GM13977 (cell line): Measurements from ENCODE around the gene CNTNAP2.

Experiments
- DNase-seq: peaks from one replicate; pipeline ENCODE4 v3.0.0; 2012; ENCODE audit warnings: low spot score
- CTCF ChIP-seq: IDR thresholded peaks from 2 replicates; pipeline ENCODE4 v1.5.1; 2012; ENCODE audit warnings: mild to moderate bottlenecking, control low read depth; ENCODE audit not compliant: insufficient read depth; ENCODE audit errors: extremely low read depth, missing control alignments
- in situ Hi-C: fragments of 300-500 bp; cut with MboI; formaldehyde crosslinking; loops from one replicate; pipeline ENCODE4 v1.12.0; 2022; ENCODE audit warnings: low sequenced_read_pairs, low pct_unique_long_range_greater_than_20kb, mixed read lengths, inconsistent platforms; ENCODE audit not compliant: unreplicated experiment

CNTNAP2 gene

GRCh38 chr7:147658392-147658967 lies 1541.9 kb downstream of the CNTNAP2 start:
- no peak for TF ChIP-seq CTCF
- in situ Hi-C loops = no loop called here
- DNase-seq = no peak

GRCh38 chr7:147659036-147659995 lies 1542.7 kb downstream of the CNTNAP2 start:
- DNase-seq = no peak
- TF ChIP-seq CTCF = no peak
- in situ Hi-C loops = no loop called here

GRCh38 chr7:147664541-147664940 lies 1547.9 kb downstream of the CNTNAP2 start:
- TF ChIP-seq CTCF = no peak
- in situ Hi-C loops = no loop called here
- DNase-seq = no peak

- DNase-seq = no peak
- in situ Hi-C loops = no loop called here
- no peak for TF ChIP-seq CTCF
Observed at GRCh38 chr7:147670759-147671158, 1554.2 kb downstream of the CNTNAP2 start.

- in situ Hi-C loops = no loop called here
- no peak for TF ChIP-seq CTCF
- no peak for DNase-seq
Observed at GRCh38 chr7:147674705-147675104, 1558.1 kb downstream of the CNTNAP2 start.

GRCh38 chr7:147678943-147679342 lies 1562.3 kb downstream of the CNTNAP2 start:
- in situ Hi-C loops = no loop called here

More at GRCh38 chr7:147678943-147679342, 1562.3 kb downstream of the CNTNAP2 start:
- DNase-seq = no peak
- no peak for TF ChIP-seq CTCF
